ENCODE measurements around the gene C6orf52. TPM values are rescaled to one million over a fixed set of nuclear protein-coding genes. Genes with fewer than 3 reads are reported as not detected.

Gene C6orf52
- total and polyA plus RNA-seq, 2 of the 13 experiments (the other 11 are each of a cell fraction or from before 2014, with no cell fraction given), result 0.50 to 0.53 TPM

DNA sequence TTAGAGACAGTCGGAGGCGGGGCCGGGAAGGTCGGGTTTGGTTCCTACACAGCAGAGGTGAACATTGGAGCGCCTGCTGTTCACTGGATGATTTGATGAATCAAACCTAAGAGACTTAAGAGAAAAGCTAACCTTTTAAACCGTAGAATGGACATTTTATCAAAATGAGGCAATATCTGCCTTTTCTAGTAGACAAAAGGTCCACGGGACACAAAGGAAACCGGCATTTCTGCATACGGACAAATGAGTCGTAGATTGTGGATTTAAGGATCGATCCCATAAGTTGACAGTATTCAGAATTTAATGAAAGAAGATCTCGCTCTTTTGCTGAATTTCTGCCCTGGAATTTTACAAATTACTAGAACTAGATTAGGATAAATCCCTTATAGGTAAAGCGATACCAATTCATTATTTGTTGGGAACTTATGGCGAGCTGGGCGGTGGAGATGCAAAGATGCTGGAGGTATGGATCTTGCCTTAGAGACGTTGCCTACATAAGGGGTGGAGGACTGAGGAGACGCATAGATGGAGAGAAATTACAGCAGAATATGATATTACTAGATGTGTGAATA, 756 bp upstream of the C6orf52 start (continued):
- 0 out of 2 replicates have a peak, but pooled peaks have one; percentile 26 for TF ChIP-seq RNF2 (conservative IDR thresholded peaks at IDR 0.05; ENCODE audit: low read depth)
- peak; percentile 93 for TF ChIP-seq KDM5A (IDR thresholded peaks at IDR 0.05; ENCODE audit: borderline replicate concordance, low read length)
- TF ChIP-seq, protein P1, sequence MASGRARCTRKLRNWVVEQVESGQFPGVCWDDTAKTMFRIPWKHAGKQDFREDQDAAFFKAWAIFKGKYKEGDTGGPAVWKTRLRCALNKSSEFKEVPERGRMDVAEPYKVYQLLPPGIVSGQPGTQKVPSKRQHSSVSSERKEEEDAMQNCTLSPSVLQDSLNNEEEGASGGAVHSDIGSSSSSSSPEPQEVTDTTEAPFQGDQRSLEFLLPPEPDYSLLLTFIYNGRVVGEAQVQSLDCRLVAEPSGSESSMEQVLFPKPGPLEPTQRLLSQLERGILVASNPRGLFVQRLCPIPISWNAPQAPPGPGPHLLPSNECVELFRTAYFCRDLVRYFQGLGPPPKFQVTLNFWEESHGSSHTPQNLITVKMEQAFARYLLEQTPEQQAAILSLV (CRISPR knock-in tag; IDR thresholded peaks at IDR 0.05; ENCODE audit: borderline replicate concordance), result no peak
- 0 out of 2 replicates have a peak, but pooled peaks have one; percentile 2 for TF ChIP-seq PITX1 (CRISPR knock-in tag; IDR thresholded peaks at IDR 0.05)
- no peak for TF ChIP-seq RAD51 (IDR thresholded peaks at IDR 0.05; ENCODE audit: borderline replicate concordance)
- TF ChIP-seq ZNF234 (CRISPR knock-in tag; conservative IDR thresholded peaks at IDR 0.05), result 0 out of 2 replicates have a peak, but pooled peaks have one; percentile 41
- 0 out of 2 replicates have a peak, but pooled peaks have one; percentile 15 for TF ChIP-seq RORA (CRISPR knock-in tag; IDR thresholded peaks at IDR 0.05)

DNA sequence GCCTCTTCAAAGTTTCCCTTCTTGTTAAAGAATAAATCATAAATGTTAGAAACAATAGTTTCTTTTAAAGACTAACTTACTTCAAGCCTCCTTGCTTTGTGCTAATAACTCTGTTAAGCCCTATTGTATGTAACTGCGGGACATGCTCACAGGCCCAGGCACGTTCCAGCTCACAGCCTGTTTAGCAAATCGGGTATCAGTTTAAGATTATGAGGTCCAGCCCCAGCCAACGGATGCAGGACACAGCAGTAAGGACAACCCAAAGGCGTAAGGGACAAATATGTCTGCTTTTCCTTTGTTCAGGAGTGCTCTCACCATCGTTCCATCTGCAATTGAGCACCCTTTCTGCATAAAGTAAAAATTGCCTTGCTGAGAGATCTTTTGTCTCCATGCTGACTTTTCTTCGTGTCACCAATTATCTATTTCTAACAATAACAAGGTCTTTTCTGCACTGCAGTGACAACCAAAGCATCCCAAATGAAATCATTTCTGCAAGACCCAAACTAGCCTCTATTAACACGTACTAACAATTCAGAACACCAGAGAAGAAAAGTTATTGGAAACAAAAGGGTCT, 1.4 kb downstream of the C6orf52 start:
- H3K36me3 ChIP-seq (replicated peaks in 1 of 2; ENCODE audit: control insufficient read depth in 1 of 2, insufficient read depth in 2 of 2, low read length in 2 of 2), result peaks cover 3 to 11% of the 10 kb centered on the region in 2 experiments; a peak in 4 of 5 replicates
- no peak overlapping the region for H2AFZ ChIP-seq (ENCODE audit: low read length)
- TF ChIP-seq ZNF572 (CRISPR knock-in tag; IDR thresholded peaks at IDR 0.05), result no peak
- peak overlapping the region; percentile 78 to 98 (median 97) for H3K4me3 ChIP-seq (replicated peaks in 1 of 3; ENCODE audit: insufficient read depth in 1 of 3, low read depth in 2 of 3, low read length in 3 of 3)
- H3K27ac ChIP-seq (ENCODE audit: extremely low read length, insufficient read depth, low read length), result no peak overlapping the region
- FAIRE-seq, result no peak
- POLR2A ChIA-PET, result no interaction called here
- ATAC-seq, result no peak
- in situ Hi-C loops (cut with HindIII; ENCODE audit: extremely low pct_ligation_motif_present, low pct_unique_long_range_greater_than_20kb), result no loop called here
- H4K20me1 ChIP-seq (ENCODE audit: insufficient read depth, low read length), result no peaks in the 10 kb centered on the region
- H3K4me2 ChIP-seq (ENCODE audit: low read depth, low read length), result peak overlapping the region; percentile 73
- 95% methylated on average over 8 of the region's 8 CpGs for WGBS (ENCODE audit: low lambda C conversion rate)
- CTCF ChIA-PET (ENCODE audit: low intra/inter-chr PET ratio, low total read pairs), result no interaction called here
- intact Hi-C loops (cut with micrococcal nuclease; ENCODE audit: unreplicated experiment), result no loop called here
- DNase-seq (ENCODE audit: low spot score), result no peak
- H3K27me3 ChIP-seq (ENCODE audit: control insufficient read depth in 1 of 2, insufficient read depth in 2 of 2, low read length in 2 of 2), result no peaks in the 10 kb centered on the region; a peak in 1 of 5 replicates
- peaks cover 44% of the 10 kb centered on the region for H3K4me1 ChIP-seq (ENCODE audit: insufficient read depth, low read length)
- H3K79me2 ChIP-seq (ENCODE audit: insufficient read depth, low read length), result peaks cover 44% of the 10 kb centered on the region
- peak overlapping the region; percentile 98 for H3K9ac ChIP-seq (ENCODE audit: insufficient read depth, low read depth, low read length)
- no TSS peak for BruUV-seq (replicated peaks)
- no peaks in the 10 kb centered on the region for H3K9me3 ChIP-seq (ENCODE audit: low read length)
